Erythroblast (primary cell): Measurements from ENCODE around the gene UNC5A.

Source experiments
- GATA1 ChIP-seq: IDR thresholded peaks from 2 replicates; pipeline ENCODE4 v1.6.1; 2011; ENCODE audit warnings: low read depth, mild to moderate bottlenecking, control low read depth, low read length, moderate library complexity
- POLR2A ChIP-seq: IDR thresholded peaks from 2 replicates; pipeline ENCODE4 v1.6.1; 2011; ENCODE audit warnings: mild to moderate bottlenecking, low read length

DNA sequence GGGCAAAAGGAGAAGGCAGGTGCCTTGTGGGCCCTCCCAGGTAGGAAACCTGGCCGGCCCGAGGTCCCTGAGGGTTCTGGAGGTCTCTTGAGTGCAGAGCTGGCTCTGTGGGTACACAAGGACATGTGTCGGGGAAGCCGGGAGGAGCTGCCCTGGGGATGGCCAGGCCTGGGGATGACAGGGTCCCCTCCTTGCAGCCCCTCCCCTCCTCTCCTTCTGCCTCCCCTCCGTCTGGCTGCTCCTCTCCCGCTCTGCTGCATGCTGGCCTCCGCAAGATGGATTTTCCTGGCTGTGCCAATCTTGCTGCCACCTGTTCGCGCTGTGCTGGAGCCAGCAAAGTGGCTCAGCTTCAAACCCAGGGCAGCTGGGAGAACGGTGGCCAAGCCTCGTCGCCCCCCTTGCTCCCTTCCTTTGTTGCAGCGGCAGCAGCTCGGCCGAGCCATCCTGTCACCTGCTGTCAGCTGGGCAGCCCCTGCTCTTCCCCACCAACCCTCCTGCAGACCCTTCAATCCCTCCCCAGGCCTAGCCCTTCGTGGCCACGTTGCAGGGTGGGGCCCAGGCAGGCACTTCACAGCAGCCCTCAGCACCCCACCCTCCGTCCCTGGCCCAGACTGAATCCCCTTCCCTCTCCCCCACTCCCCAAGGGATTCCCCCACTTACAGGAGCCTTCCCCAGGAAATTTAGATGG is 17.6 kb upstream of the UNC5A start:
- TF ChIP-seq POLR2A, result no peak
- TF ChIP-seq GATA1, result no peak
